ENCODE measurements around the gene LZTR1. TPM values are rescaled to one million over a fixed set of nuclear protein-coding genes. Genes with fewer than 3 reads are reported as not detected.

Gene LZTR1
- total and polyA plus RNA-seq, 2 donors from 2014 or later: 24.3 to 66.4 TPM

GRCh38 chr22:20965104-20965887 is 16.8 kb upstream of the LZTR1 start:
- Histone ChIP-seq H3K9ac (ENCODE audit: low read length in 3 of 3) (no peak overlapping the region), H3K4me3 (ENCODE audit: low read length in 3 of 3) (no peak overlapping the region), H3K4me1 (ENCODE audit: control insufficient read depth in 2 of 3, insufficient read depth in 2 of 3, low read depth in 1 of 3, low read length in 3 of 3) (peaks cover 0 to 7% (median 0%) of the 10 kb centered on the region in 3 donors), H3K27ac (ENCODE audit: low read depth in 2 of 2, low read length in 2 of 2) (no peak overlapping the region), H3K36me3 (ENCODE audit: control insufficient read depth in 2 of 3, insufficient read depth in 3 of 3, low read length in 3 of 3) (no peaks in the 10 kb centered on the region), H3K27me3 (ENCODE audit: control insufficient read depth, insufficient read depth, low read length) (peaks cover 3% of the 10 kb centered on the region), H3K9me3 (ENCODE audit: control insufficient read depth in 2 of 3, insufficient read depth in 1 of 3, low read length in 3 of 3) (no peaks in the 10 kb centered on the region)
- no peak for TF ChIP-seq CTCF (IDR thresholded peaks at IDR 0.05; ENCODE audit: borderline replicate concordance, extremely low read depth, insufficient read depth)
- FAIRE-seq: no peak
- peak in 1 of 5 donors; percentile 41 for DNase-seq
- intact Hi-C loops (cut with DNase I): no loop called here

- peaks cover 3% of the 10 kb centered on the region for H3K27me3 ChIP-seq (ENCODE audit: control insufficient read depth, insufficient read depth, low read length)
- no peak for FAIRE-seq
- intact Hi-C loops (cut with DNase I): no loop called here
Measured at GRCh38 chr22:20965888-20966855, 15.9 kb upstream of the LZTR1 start.

More at GRCh38 chr22:20965888-20966855, 15.9 kb upstream of the LZTR1 start:
- no peak overlapping the region for H3K27ac ChIP-seq (ENCODE audit: low read depth in 2 of 2, low read length in 2 of 2)
- no peak for TF ChIP-seq CTCF (IDR thresholded peaks at IDR 0.05; ENCODE audit: borderline replicate concordance, extremely low read depth, insufficient read depth)
- H3K4me1 ChIP-seq (ENCODE audit: control insufficient read depth in 2 of 3, insufficient read depth in 2 of 3, low read depth in 1 of 3, low read length in 3 of 3): peaks cover 0 to 7% (median 0%) of the 10 kb centered on the region in 3 donors
- no peaks in the 10 kb centered on the region for H3K36me3 ChIP-seq (ENCODE audit: control insufficient read depth in 2 of 3, insufficient read depth in 3 of 3, low read length in 3 of 3)
- no peak overlapping the region for H3K9ac ChIP-seq (ENCODE audit: low read length in 3 of 3)
- H3K9me3 ChIP-seq (ENCODE audit: control insufficient read depth in 2 of 3, insufficient read depth in 1 of 3, low read length in 3 of 3): no peaks in the 10 kb centered on the region
- no peak overlapping the region for H3K4me3 ChIP-seq (ENCODE audit: low read length in 3 of 3)
- DNase-seq: no peak

Measured in kidney (tissue), 14 donors.